GM12872 (cell line): ENCODE data around the gene CLCNKA.

Experiments used
- CTCF ChIP-seq: IDR thresholded peaks from 3 replicates; pipeline ENCODE4 v1.5.1; 2011; ENCODE audit warnings: low read depth, mild to moderate bottlenecking, low read length, moderate library complexity; ENCODE audit not compliant: insufficient read depth

CLCNKA gene

GRCh38 chr1:16055613-16056520 is 34.0 kb downstream of the CLCNKA start:
- peak; percentile 95 for TF ChIP-seq CTCF

GRCh38 chr1:16061266-16061665 is 39.4 kb downstream of the CLCNKA start:
- TF ChIP-seq CTCF: no peak

- no peak for TF ChIP-seq CTCF
Observed at GRCh38 chr1:16063226-16063829, 41.5 kb downstream of the CLCNKA start.

GRCh38 chr1:16063921-16064320 is 42.1 kb downstream of the CLCNKA start:
- no peak for TF ChIP-seq CTCF

- TF ChIP-seq CTCF: no peak
Observed at GRCh38 chr1:16064536-16065268, 42.9 kb downstream of the CLCNKA start.

GRCh38 chr1:16065269-16065576 is 43.4 kb downstream of the CLCNKA start:
- no peak for TF ChIP-seq CTCF

GRCh38 chr1:16066245-16066644 is 44.4 kb downstream of the CLCNKA start:
- no peak for TF ChIP-seq CTCF
